Cardiac muscle cell (in vitro differentiated cells and primary cell): ENCODE measurements around the gene SERPINB1. TPM values are rescaled to one million over a fixed set of nuclear protein-coding genes. Genes with fewer than 3 reads are reported as not detected.

Experiments
- DNase-seq, 2 donors: peaks; one replicate each; pipeline versions ENCODE4 v3.0.0 to v3.0.0-alpha.2; 2010 to 2017; ENCODE audit warnings: low read depth in 1 of 2, low spot score in 1 of 2
- H3K27ac ChIP-seq: fragments of 200-600 bp; sonication (generic); 2 replicates; pipeline ENCODE4 v1.5.1; 2016
- H3K27me3 ChIP-seq: fragments of 200-600 bp; sonication (generic); 2 replicates; pipeline ENCODE4 v1.6.0; 2016; ENCODE audit warnings: control low read depth
- H3K36me3 ChIP-seq: fragments of 200-600 bp; sonication (generic); 2 replicates; pipeline ENCODE4 v1.5.1; 2016; ENCODE audit warnings: control low read depth
- H3K4me1 ChIP-seq: fragments of 200-600 bp; sonication (generic); 2 replicates; pipeline ENCODE4 v1.8.1; 2017; ENCODE audit warnings: low read depth, mild to moderate bottlenecking, mixed run types
- H3K4me3 ChIP-seq: fragments of 200-600 bp; sonication (generic); 2 replicates; pipeline ENCODE4 v1.5.1; 2016; ENCODE audit warnings: mild to moderate bottlenecking
- H3K9me3 ChIP-seq: fragments of 200-600 bp; sonication (generic); 2 replicates; pipeline ENCODE4 v1.5.1; 2017; ENCODE audit warnings: low read depth, mild to moderate bottlenecking, control low read depth
- CTCF ChIP-seq: IDR thresholded peaks from 2 replicates; pipeline ENCODE4 v1.5.1; 2012; ENCODE audit warnings: low read depth, mild to moderate bottlenecking, low read length
- polyA plus RNA-seq: library from polyadenylated mRNA; unstranded; fragments of >200 nt; fragmentation: Nextera tagmentation; extraction: Ambion mirVana; gene quantifications from 2 replicates; pipeline ENCODE4 v1.2.1, GENCODE V29; 2016
- total RNA-seq: library from RNA; depleted of rRNA; stranded (reverse); fragments of >200 nt; gene quantifications from 2 replicates; pipeline ENCODE4 v1.2.3, GENCODE V29; 2016

Gene SERPINB1
- total and polyA plus RNA-seq, 2 experiments from 2014 or later = 3.2 to 6.5 TPM

GRCh38 chr6:2823104-2823850 is 18.4 kb downstream of the SERPINB1 start:
- Histone ChIP-seq H3K9me3 (no peaks in the 10 kb centered on the region), H3K27me3 (no peaks in the 10 kb centered on the region), H3K36me3 (no peaks in the 10 kb centered on the region), H3K4me1 (peaks cover 8% of the 10 kb centered on the region), H3K4me3 (no peak overlapping the region), H3K27ac (no peak overlapping the region)
- DNase-seq = no peak
- no peak for TF ChIP-seq CTCF

- H3K36me3 ChIP-seq = no peaks in the 10 kb centered on the region
- no peaks in the 10 kb centered on the region for H3K27me3 ChIP-seq
- no peak for DNase-seq
- no peak for TF ChIP-seq CTCF
- H3K4me3 ChIP-seq = no peak overlapping the region
- peaks cover 8% of the 10 kb centered on the region for H3K4me1 ChIP-seq
- H3K27ac ChIP-seq = no peak overlapping the region
- no peaks in the 10 kb centered on the region for H3K9me3 ChIP-seq
Observed at GRCh38 chr6:2821554-2821953, 20.1 kb downstream of the SERPINB1 start.

GRCh38 chr6:2820415-2820814 is 21.2 kb downstream of the SERPINB1 start:
- Histone ChIP-seq H3K4me3 (no peak overlapping the region), H3K9me3 (no peaks in the 10 kb centered on the region), H3K27me3 (no peaks in the 10 kb centered on the region), H3K27ac (no peak overlapping the region), H3K4me1 (peaks cover 8% of the 10 kb centered on the region), H3K36me3 (no peaks in the 10 kb centered on the region)
- DNase-seq = peak in 1 of 2 donors; percentile 35
- TF ChIP-seq CTCF = no peak

GRCh38 chr6:2819978-2820377 is 21.7 kb downstream of the SERPINB1 start:
- Histone ChIP-seq H3K36me3 (no peaks in the 10 kb centered on the region), H3K4me3 (no peak overlapping the region), H3K27me3 (no peaks in the 10 kb centered on the region), H3K9me3 (no peaks in the 10 kb centered on the region), H3K4me1 (peaks cover 8% of the 10 kb centered on the region), H3K27ac (no peak overlapping the region)
- DNase-seq = no peak
- no peak for TF ChIP-seq CTCF

GRCh38 chr6:2819115-2819514 is 22.5 kb downstream of the SERPINB1 start:
- H3K4me3 ChIP-seq = no peak overlapping the region
- TF ChIP-seq CTCF = no peak
- no peaks in the 10 kb centered on the region for H3K9me3 ChIP-seq
- peaks cover 8% of the 10 kb centered on the region for H3K4me1 ChIP-seq
- DNase-seq = no peak
- no peak overlapping the region for H3K27ac ChIP-seq
- no peaks in the 10 kb centered on the region for H3K27me3 ChIP-seq
- no peaks in the 10 kb centered on the region for H3K36me3 ChIP-seq
